Stimulated activated CD8-positive, alpha-beta memory T cell treated with anti-CD3 and anti-CD28 coated beads, Interleukin-15, amount 100 ng/mL, for 4 hours (primary cell): ENCODE results near the gene AP3S2.
"Not testable (repeated sequence)": the region's sequence is repeated elsewhere in the genome, so short reads cannot be mapped to it uniquely, and the experiment has no call there.

Experiments used
- DNase-seq, 2 donors: peaks; one replicate each; pipeline ENCODE4 v3.0.0-alpha.2; 2020; ENCODE audit warnings: low read depth in 2 of 2

AP3S2 gene

GRCh38 chr15:89903015-89903857, 9.4 kb upstream of the AP3S2 start:
- no peak for DNase-seq

GRCh38 chr15:89900849-89901248, 7.1 kb upstream of the AP3S2 start:
- DNase-seq: no peak

DNA sequence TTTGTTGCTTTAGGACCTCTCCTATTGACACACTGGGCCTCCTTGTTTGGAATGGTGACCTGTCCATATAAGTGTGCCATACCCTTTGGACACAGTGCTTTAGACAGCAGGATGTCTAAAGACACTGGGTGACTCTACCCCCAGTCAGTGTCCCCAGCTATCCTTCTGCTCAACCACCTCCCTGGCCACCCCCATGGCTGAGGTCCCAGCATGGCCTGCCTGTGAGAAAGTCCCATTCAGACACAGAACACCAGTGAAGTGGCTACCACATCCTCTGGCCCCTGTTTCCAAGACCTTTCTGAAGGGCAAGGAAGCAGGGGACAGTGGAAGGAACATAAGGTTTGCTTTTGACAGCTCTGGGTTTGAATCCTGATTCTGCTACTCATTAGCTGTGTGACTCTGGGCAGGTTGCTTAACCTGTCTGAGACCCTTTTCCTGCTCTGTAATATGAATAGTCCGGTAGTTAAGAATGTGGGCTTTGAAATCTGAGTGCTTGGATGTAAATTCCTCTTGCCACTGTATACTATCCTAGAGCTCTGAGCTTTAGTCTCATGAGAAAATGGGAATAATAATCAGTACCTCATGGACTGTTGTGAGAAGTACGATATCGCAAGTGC, 6.3 kb upstream of the AP3S2 start:
- DNase-seq: no peak

DNA sequence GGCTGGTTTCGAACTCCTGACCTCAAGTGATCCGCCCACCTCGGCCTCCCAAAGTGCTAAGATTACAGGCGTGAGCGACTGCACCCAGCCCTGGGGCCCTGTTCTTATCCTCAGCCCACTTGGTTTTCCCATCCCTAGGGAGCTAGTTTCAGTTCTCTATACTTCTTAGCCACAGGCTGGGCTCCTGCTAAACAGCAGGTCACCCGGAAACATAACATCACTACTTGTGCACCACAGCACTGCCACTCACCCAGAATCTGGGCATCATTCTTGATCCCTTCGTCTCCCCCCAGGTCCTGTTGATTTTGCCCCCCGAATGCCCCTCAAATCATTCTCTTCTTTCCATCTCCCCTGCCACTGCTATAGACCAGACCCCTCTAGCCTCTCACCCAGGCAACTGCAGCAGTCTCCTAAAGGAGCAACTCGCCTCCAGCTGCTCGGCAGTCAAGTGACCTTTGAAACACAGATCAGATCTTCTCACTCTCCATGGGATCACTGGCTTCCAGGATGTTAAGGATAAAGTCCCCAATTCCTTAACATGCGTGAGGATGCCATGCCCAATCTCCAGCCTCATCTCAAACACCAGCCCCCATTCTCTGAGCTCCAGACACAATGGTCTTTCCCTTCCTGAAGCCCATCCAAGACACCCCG, 5.6 kb upstream of the AP3S2 start:
- no peak for DNase-seq

- DNase-seq: no peak
These were observed 5.0 kb upstream of the AP3S2 start for GRCh38 chr15:89898614-89899294.

- DNase-seq: no peak
These were observed 4.4 kb upstream of the AP3S2 start for GRCh38 chr15:89898146-89898545.

DNA sequence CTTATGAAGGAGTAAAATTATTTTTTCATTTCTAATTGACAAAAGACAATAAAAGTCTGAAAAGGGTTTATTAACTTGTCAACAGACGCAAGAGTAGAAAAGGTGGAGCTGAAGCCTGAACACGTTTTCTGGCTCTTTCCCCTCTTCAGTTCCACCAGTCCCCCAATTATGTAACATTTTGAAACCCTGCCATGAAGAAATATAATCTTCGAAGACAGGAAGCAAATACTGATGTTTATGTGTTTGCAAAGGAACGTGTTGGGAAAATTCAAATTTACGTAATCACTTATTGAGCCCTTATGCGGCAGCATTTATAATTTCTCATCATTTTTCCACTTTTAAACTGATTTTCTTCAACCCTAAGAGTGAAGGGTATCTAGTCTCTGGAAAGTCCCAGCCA, 767 bp downstream of the AP3S2 start:
- no peak for DNase-seq

GRCh38 chr15:89888214-89888804, 5.5 kb downstream of the AP3S2 start:
- no peak for DNase-seq

- DNase-seq: no peak
These were observed 8.2 kb downstream of the AP3S2 start for GRCh38 chr15:89885611-89886010.

DNA sequence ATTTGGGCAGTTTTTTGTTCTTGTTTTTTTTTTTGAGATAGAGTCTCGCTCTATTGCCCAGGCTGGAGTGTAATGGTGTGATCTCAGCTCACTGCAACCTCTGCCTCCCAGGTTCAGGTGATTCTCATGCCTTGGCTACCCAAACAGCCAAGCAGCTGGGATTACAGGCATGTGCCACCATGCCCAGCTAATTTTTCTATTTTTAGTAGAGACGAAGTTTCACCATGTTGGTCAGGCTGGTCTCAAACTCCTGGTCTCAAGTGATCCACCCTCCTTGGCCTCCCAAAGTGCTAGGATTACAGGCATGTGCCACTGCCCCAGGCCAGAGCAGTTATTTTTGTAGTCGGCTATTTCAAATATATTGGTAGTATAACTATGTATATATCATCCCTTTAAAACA, 8.6 kb downstream of the AP3S2 start:
- not testable (repeated sequence) for DNase-seq

- no peak for DNase-seq
These were observed 10.3 kb downstream of the AP3S2 start for GRCh38 chr15:89883518-89883917.

GRCh38 chr15:89880727-89881126, 13.1 kb downstream of the AP3S2 start:
- no peak for DNase-seq

GRCh38 chr15:89878323-89878722, 15.5 kb downstream of the AP3S2 start:
- no peak for DNase-seq

GRCh38 chr15:89877083-89877425, 16.7 kb downstream of the AP3S2 start:
- DNase-seq: no peak

DNA sequence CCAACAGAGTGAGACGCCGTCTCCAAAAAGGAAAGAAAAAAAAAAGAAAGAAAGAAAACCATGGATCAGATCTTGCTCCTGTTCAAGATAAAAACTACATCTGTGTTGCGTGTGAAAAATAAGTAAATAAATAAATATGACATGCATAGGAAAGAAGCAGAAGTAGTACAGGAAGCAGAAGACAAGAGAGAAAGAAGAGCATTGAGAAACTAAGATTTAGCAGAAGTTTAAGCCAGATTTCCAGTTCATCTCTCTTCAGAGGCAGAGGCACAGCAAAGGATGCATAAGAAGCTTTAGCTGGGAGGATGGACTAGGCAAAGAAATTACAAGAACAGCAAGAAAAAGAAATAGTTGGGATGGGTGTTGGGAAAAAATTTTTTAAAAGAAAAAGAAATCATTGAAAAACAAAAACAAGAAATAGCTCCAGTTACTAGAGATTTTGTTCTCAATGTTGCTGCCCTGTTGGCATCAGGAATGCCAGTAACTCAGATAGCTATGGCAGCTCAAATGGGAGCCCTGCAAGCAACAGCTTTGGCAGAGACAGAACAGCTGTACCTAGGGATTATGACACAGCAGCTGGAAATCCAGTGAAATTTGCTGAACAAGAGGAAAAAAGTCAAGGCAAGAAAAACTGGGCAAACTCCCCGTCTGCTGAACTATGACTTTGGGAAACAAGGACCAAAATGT, 17.3 kb downstream of the AP3S2 start:
- DNase-seq: no peak

GRCh38 chr15:89875741-89876140, 18.1 kb downstream of the AP3S2 start:
- DNase-seq: no peak

GRCh38 chr15:89874926-89875564, 18.7 kb downstream of the AP3S2 start:
- peak; percentile 58 to 61 for DNase-seq

DNA sequence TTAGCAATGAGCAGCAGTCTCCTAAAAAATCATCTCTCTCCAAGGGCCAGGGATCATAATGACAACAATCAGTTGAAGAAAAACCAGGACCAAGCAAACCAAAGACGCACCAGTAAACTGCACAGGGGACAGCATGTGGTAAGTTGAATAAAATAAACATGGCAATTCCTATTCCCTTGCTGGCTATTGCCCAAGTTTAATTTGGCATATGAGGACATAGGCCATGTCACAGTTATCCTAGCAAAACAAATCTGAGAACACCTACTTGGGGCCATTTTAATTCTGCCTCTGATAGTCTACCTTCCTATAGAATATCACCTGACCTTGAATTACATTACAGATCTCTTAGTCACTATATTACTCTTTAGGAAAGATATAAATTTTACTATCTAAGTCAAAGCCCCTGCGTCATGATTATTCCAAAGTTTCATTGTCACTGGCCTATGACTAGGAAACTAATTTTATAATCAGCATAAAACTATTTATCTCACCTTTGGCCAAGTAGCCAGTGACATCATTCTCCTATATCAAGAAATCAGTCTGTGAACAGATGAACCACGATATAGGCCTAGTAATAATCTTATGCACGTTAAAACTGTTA, 23.0 kb downstream of the AP3S2 start:
- DNase-seq: no peak

DNA sequence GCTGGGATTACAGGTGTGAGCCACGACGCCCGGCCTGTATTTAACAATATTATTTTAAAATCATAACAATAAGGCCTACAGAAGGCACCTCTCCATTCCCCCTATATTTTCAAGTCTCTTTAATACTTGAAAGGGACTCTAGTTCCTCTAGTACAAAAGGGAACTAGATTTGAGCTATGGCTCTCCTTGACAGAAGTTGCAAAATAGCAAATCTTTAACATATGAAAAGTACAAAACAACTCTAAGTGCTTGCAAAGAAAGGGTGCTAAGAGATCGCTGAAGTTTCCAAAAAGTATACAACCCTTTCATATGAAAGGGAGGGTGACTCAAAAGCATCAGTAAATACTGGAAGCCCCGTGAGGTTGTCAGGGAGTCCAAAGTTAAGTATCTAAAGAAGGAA, 23.8 kb downstream of the AP3S2 start:
- DNase-seq: no peak

DNA sequence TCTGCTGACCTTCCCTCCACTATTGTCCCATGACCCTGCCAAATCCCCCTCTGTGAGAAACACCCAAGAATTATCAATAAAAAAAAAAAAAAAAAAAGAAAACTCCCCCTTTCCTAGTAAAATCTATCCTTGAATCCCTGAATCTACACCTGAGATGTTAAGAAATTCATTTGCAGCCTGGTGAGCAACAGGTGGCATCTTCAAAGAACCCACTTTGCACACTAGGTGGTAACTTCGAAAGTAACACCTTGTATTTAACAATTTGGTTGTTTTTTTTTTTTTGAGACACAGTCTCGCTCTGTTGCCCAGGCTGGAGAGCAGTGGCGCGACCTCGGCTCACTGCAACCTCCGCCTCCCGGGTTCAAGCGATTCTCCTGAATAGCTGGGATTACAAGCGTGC, 24.3 kb downstream of the AP3S2 start:
- not testable (repeated sequence) for DNase-seq
